Measurements from ENCODE around the gene OR10J5.

- TF ChIP-seq CTCF (IDR thresholded peaks at IDR 0.05) (no peak), EZH2 (IDR thresholded peaks at IDR 0.05; ENCODE audit: borderline replicate concordance, insufficient read depth, low read depth, low read length, poor library complexity, severe bottlenecking) (no peak)
Observed at GRCh38 chr1:159580340-159580739, 44.5 kb upstream of the OR10J5 start.
